T-helper 1 cell treated with Interleukin-12 subunit alpha and Interleukin-12 subunit beta and Interleukin-4 antibody, amounts not matched to agents 30 μg/mL and 1 μg/mL, for 36 hours (primary cell): ENCODE measurements around the gene PCP4L1.
"Not testable (repeated sequence)": the region's sequence is repeated elsewhere in the genome, so short reads cannot be mapped to it uniquely, and the experiment has no call there.

ENCODE experiments used
- H3K27ac Mint-ChIP-seq: one replicate; pipeline ENCODE4 v1.8.0; 2021; ENCODE audit warnings: mild to moderate bottlenecking, mixed read lengths
- H3K27me3 Mint-ChIP-seq: one replicate; pipeline ENCODE4 v1.8.0; 2021; ENCODE audit warnings: low read depth, mixed read lengths
- H3K36me3 Mint-ChIP-seq: one replicate; pipeline ENCODE4 v1.8.0; 2021; ENCODE audit warnings: low read depth, mixed read lengths
- H3K4me1 Mint-ChIP-seq: one replicate; pipeline ENCODE4 v1.8.0; 2021; ENCODE audit warnings: low read depth, mixed read lengths
- H3K4me3 Mint-ChIP-seq: one replicate; pipeline ENCODE4 v1.8.0; 2021; ENCODE audit warnings: mild to moderate bottlenecking, moderate library complexity, mixed read lengths
- H3K9me3 Mint-ChIP-seq: one replicate; pipeline ENCODE4 v1.8.0; 2021; ENCODE audit warnings: mixed read lengths

The PCP4L1 gene

DNA sequence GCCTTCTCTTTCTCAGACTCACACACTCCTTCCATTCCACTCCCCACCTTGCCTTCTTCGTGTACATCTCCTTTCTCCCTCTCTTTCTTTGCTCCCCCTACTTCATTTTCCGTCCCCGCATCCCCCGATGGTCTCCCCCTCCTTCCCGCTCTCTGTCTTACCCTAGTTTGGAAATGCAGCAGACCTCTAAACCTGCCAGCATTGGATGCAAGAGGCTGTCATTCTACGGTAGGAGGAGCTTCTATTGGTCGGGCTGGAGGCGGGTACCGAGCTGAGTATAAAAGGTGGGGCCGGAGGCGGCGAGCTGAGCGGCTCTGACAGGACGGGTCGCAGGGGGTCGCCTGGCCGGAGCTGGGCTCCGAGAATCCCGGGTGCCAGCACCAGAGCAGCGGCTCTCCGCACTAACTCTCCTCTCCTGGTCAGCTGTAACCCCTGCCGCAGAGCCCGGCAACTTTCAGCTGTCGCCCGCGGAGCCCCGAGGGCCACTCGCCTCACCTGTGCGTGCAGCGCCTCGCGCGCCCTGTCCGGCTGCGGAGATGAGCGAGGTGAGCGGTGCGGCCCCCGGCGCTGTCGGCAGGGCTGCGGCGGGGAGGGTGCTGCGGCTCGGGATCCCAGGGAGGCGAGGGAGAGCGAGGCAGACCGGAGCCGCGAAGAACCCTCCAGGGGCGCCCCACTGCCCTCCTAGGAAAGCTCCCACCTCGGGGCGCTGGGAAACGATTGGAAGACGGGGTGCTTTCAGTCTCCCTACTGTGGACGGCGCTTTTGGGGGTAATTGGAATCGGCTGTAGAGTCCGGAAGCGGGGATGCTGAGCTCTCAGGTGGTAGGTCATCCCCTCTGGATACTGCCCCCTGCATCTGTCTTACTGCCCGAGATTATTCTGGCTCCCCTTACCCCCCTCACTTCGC lies at the start of gene PCP4L1:
Gene PCP4L1, plus strand, starts transcription at position 307 of the 906 bp plus-strand sequence. Its CDS starts 230 bp downstream, at position 537.
- Mint-ChIP-seq H3K9me3 (peaks cover 31% of the 10 kb centered on the region), H3K27me3 (peaks cover 64% of the 10 kb centered on the region), H3K4me1 (peaks cover 7% of the 10 kb centered on the region), H3K27ac (no peak within 1 kb of the TSS), H3K36me3 (peaks cover 7% of the 10 kb centered on the region), H3K4me3 (peak within 1 kb of the TSS; percentile 79)

- H3K27ac Mint-ChIP-seq, result peak overlapping the region; percentile 27
These were observed 48.6 kb upstream of the PCP4L1 start for GRCh38 chr1:161209790-161210409.

DNA sequence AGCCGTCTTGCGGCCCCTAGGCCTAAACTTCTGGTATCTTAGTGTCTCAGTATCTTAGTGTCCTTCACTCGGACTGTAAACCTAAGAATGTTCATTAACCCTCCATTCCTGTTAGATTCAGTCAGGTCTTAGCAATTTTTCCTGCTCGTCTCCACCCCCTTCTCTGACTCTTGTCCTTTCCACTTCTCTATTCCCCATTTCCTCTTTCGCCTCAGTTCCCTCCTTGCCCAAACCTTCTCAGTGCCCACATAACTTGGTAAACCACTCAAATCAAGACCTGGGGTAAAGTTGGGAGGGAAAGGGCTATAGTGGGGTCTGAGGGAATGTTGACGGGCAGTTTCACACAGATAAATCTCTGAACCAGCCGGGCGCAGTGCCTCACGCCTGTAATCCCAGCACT lies 44.2 kb upstream of the PCP4L1 start:
- peaks cover 44% of the 10 kb centered on the region for H3K36me3 Mint-ChIP-seq
- H3K27me3 Mint-ChIP-seq, result no peaks in the 10 kb centered on the region

More at GRCh38 chr1:161209790-161210409, 48.6 kb upstream of the PCP4L1 start:
- H3K4me1 Mint-ChIP-seq, result peaks cover 33% of the 10 kb centered on the region
- H3K36me3 Mint-ChIP-seq, result peaks cover 62% of the 10 kb centered on the region
- no peaks in the 10 kb centered on the region for H3K27me3 Mint-ChIP-seq
- no peaks in the 10 kb centered on the region for H3K9me3 Mint-ChIP-seq
- H3K4me3 Mint-ChIP-seq, result no peak overlapping the region

GRCh38 chr1:161215076-161215475 lies 43.5 kb upstream of the PCP4L1 start, which contains the start of gene FCER1G:
TSS of gene FCER1G (plus strand) at chr1:161215295. CDS start at chr1:161215322, 27 bp downstream.
- Mint-ChIP-seq H3K4me3 (peak within 1 kb of the TSS; percentile 12), H3K27ac (peak within 1 kb of the TSS; percentile 52), H3K27me3 (no peaks in the 10 kb centered on the region), H3K9me3 (no peaks in the 10 kb centered on the region), H3K36me3 (peaks cover 37% of the 10 kb centered on the region), H3K4me1 (peaks cover 29% of the 10 kb centered on the region)

More for the DNA sequence above, 44.2 kb upstream of the PCP4L1 start:
- no peak overlapping the region for H3K4me3 Mint-ChIP-seq
- H3K4me1 Mint-ChIP-seq, result peaks cover 35% of the 10 kb centered on the region
- no peaks in the 10 kb centered on the region for H3K9me3 Mint-ChIP-seq
- H3K27ac Mint-ChIP-seq, result peak overlapping the region; percentile 12

DNA sequence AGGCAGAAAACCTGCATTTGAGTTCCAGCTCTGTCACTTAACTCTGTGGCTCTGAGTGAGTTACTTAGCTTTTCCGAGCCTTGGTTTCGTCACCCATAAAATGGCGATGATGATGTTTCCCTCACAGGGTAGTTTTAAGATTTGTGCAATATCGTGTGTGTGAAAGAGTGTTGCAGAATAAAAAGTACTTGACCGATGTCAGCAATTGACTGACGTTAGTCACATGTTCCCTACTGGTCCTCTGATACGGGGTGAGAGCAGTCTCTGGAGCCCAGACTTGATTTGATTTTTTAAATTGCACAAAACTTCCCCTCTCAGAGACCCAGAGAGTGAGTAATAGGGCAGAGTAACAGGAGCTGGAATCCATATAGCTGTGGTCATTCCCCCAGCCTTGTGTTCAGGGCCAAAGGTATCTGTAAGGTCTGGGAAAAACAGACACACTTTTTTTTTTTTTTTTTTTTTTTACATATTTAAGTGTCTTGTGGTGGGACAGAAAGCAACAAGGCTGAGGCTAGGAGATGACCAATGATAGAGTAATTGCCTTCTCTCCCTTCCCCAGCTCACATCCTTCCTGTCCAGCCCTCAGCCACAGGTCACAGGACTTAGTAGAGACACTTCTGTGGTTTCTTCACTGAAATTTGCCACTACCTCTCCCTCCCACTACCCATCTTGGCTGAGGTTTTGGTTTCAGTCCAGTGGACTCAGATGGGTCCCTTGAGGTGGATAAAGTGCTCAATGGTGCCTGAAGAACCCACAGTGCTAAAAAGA lies 41.4 kb upstream of the PCP4L1 start:
- Mint-ChIP-seq H3K4me1 (peaks cover 31% of the 10 kb centered on the region), H3K27me3 (no peaks in the 10 kb centered on the region), H3K9me3 (no peaks in the 10 kb centered on the region), H3K27ac (no peak overlapping the region), H3K4me3 (no peak overlapping the region), H3K36me3 (peaks cover 26% of the 10 kb centered on the region)

- peaks cover 31% of the 10 kb centered on the region for H3K4me1 Mint-ChIP-seq
- no peak overlapping the region for H3K27ac Mint-ChIP-seq
These were observed 40.7 kb upstream of the PCP4L1 start for GRCh38 chr1:161217831-161218230.

DNA sequence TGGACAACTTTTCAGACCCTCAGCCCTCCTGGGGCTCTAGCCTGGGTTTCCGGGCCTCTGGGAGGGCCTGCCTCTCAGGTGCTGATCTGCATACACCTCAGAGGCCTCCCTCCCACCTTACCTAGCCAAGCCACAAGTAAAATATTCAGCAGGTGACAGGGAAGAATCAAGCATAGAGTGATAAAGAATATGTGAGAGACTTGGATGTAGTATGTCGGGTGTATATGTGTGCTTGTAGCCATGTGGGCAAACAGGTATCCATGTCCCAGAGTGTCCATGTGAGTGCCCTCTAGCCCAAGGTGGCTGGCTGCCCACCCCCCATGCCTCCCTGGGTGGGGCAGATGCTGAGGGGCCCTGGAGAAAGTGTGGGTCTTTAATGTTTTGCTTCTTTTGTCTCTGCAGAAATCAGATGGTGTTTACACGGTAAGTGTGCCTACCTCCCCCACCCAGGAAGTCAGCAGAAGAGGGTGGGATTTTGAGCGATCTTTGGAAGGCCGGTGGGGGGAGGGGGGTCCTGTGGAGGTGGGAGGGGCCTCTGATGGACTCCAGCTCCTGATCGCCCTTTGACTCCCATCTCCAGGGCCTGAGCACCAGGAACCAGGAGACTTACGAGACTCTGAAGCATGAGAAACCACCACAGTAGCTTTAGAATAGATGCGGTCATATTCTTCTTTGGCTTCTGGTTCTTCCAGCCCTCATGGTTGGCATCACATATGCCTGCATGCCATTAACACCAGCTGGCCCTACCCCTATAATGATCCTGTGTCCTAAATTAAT lies 40.1 kb upstream of the PCP4L1 start:
- peaks cover 31% of the 10 kb centered on the region for H3K4me1 Mint-ChIP-seq
- H3K36me3 Mint-ChIP-seq, result peaks cover 16% of the 10 kb centered on the region
- H3K4me3 Mint-ChIP-seq, result no peak overlapping the region

More at GRCh38 chr1:161217831-161218230, 40.7 kb upstream of the PCP4L1 start:
- peaks cover 22% of the 10 kb centered on the region for H3K36me3 Mint-ChIP-seq
- no peaks in the 10 kb centered on the region for H3K27me3 Mint-ChIP-seq
- no peak overlapping the region for H3K4me3 Mint-ChIP-seq
- no peaks in the 10 kb centered on the region for H3K9me3 Mint-ChIP-seq

GRCh38 chr1:161219078-161219892 lies 39.3 kb upstream of the PCP4L1 start:
- H3K4me1 Mint-ChIP-seq, result peaks cover 26% of the 10 kb centered on the region
- no peak overlapping the region for H3K4me3 Mint-ChIP-seq
- no peak overlapping the region for H3K27ac Mint-ChIP-seq
- H3K27me3 Mint-ChIP-seq, result no peaks in the 10 kb centered on the region
- no peaks in the 10 kb centered on the region for H3K9me3 Mint-ChIP-seq
- H3K36me3 Mint-ChIP-seq, result peaks cover 8% of the 10 kb centered on the region

More for the DNA sequence above, 40.1 kb upstream of the PCP4L1 start:
- H3K9me3 Mint-ChIP-seq, result no peaks in the 10 kb centered on the region
- H3K27ac Mint-ChIP-seq, result no peak overlapping the region
- no peaks in the 10 kb centered on the region for H3K27me3 Mint-ChIP-seq

- H3K27ac Mint-ChIP-seq, result no peak overlapping the region
- H3K27me3 Mint-ChIP-seq, result no peaks in the 10 kb centered on the region
- H3K4me3 Mint-ChIP-seq, result no peak overlapping the region
- H3K9me3 Mint-ChIP-seq, result no peaks in the 10 kb centered on the region
- H3K36me3 Mint-ChIP-seq, result peaks cover 3% of the 10 kb centered on the region
- H3K4me1 Mint-ChIP-seq, result peaks cover 23% of the 10 kb centered on the region
These were observed 38.5 kb upstream of the PCP4L1 start for GRCh38 chr1:161220002-161220401.

GRCh38 chr1:161222175-161223019 lies 36.1 kb upstream of the PCP4L1 start:
- no peaks in the 10 kb centered on the region for H3K9me3 Mint-ChIP-seq
- no peak overlapping the region for H3K27ac Mint-ChIP-seq
- peaks cover 1% of the 10 kb centered on the region for H3K36me3 Mint-ChIP-seq
- H3K27me3 Mint-ChIP-seq, result no peaks in the 10 kb centered on the region
- H3K4me3 Mint-ChIP-seq, result no peak overlapping the region
- peaks cover 29% of the 10 kb centered on the region for H3K4me1 Mint-ChIP-seq

DNA sequence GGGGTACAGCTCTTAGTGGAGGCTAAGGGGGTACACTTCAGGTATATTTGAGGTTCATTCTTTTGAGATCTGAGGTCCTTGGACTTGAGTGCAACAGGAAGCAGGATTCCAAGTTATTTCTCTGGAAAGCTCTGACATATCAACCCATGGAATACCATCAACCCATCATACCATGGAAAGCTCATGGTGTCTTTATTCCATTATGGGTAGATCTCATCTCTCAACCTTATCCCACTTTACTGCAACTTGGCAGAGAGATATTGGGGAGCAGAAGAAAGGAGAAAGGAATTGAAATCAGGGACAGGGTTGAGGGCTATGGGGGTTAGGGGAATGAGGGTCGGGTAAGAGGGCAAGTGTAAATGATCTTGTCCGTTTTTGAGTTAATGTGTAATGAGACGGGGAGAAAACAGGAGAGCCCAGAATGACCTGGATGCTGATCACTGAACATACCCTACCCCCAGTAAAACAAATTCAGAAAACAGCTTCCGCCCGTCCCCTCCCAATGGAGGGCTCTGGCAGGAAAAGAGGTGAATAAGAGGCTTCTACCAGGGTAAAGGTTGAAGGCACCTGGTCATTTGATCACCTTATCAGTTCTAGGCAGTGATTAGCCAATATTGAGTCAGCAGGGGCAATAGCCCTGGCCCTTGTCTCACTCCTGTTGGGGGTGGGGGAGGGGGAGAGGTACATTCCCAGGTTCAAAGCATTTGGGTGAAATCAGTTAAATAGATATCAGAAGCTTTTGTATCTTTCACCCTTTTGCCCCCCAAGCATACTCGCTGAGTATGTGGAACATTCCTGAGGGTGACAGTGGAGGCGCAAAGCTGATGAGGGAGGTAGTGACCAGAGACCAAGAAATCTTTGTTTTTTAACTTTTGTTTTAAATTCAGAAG lies 34.5 kb upstream of the PCP4L1 start:
- Mint-ChIP-seq H3K27me3 (no peaks in the 10 kb centered on the region), H3K36me3 (peaks cover 13% of the 10 kb centered on the region), H3K4me1 (peaks cover 29% of the 10 kb centered on the region), H3K9me3 (no peaks in the 10 kb centered on the region), H3K4me3 (no peak overlapping the region), H3K27ac (peak overlapping the region; percentile 56)

DNA sequence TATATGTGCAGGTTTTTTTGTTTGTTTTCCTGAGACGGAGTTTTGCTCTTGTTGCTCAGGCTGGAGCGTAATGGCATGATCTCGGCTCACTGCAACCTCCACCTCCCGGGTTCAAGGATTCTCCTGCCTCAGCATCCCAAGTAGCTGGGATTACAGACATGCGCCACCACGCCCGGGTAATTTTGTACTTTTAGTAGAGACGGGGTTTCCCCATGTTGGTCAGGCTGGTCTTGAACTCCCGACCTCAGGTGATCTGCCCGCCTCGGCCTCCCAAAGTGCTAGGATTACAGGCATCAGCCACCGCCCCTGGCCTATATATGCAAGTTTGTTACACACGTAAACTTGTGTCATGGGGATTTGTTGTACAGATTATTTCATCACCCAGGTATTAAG lies 33.9 kb upstream of the PCP4L1 start:
- peaks cover 18% of the 10 kb centered on the region for H3K36me3 Mint-ChIP-seq
- peak overlapping the region; percentile 99 for H3K27ac Mint-ChIP-seq
- H3K27me3 Mint-ChIP-seq, H3K9me3 Mint-ChIP-seq, H3K4me3 Mint-ChIP-seq: not testable (repeated sequence)
- H3K4me1 Mint-ChIP-seq, result peaks cover 29% of the 10 kb centered on the region
